Lower lobe of right lung (tissue), 2 donors: ENCODE measurements around the gene RNF4. TPM values are rescaled to one million over a fixed set of nuclear protein-coding genes. Genes with fewer than 3 reads are reported as not detected.
A peak's percentile ranks its signal among the peaks of the same experiment; 100 is the strongest.

Source experiments
- ATAC-seq, 2 donors: fragments of 200-7000 bp; cut with Tn5 transposase; one replicate each; pipeline ENCODE4 v1.9.1; 2020 to 2022; ENCODE audit warnings: mild to moderate bottlenecking in 2 of 2, moderate library complexity in 2 of 2
- DNase-seq: peaks from one replicate; pipeline ENCODE4 v3.0.0-alpha.2; 2020
- H3K27ac ChIP-seq: fragments of 200-600 bp; one replicate; pipeline ENCODE4 v1.8.0; 2022
- H3K27me3 ChIP-seq: fragments of 200-600 bp; one replicate; pipeline ENCODE4 v1.8.0; 2022; ENCODE audit warnings: low read depth
- H3K36me3 ChIP-seq: fragments of 200-600 bp; one replicate; pipeline ENCODE4 v1.8.0; 2022; ENCODE audit warnings: mild to moderate bottlenecking
- H3K4me1 ChIP-seq: fragments of 200-600 bp; one replicate; pipeline ENCODE4 v1.8.0; 2022
- H3K4me3 ChIP-seq: fragments of 200-600 bp; one replicate; pipeline ENCODE4 v1.8.0; 2022; ENCODE audit warnings: mild to moderate bottlenecking
- H3K9me3 ChIP-seq: fragments of 200-600 bp; one replicate; pipeline ENCODE4 v1.8.0; 2022
- CTCF ChIP-seq: fragments of 200-600 bp; IDR thresholded peaks from one replicate; pipeline ENCODE4 v1.8.0; 2022; ENCODE audit warnings: antibody characterized with exemption, mild to moderate bottlenecking
- intact Hi-C: fragments of 100-400 bp; cut with DNase I; formaldehyde crosslinking; loops from one replicate; pipeline ENCODE4 v1.11.0; 2022
- long read RNA-seq: library from polyadenylated mRNA; unstranded; transcript quantifications from one replicate; pipeline ENCODE4 v2.0.0, GENCODE V29; 2021
- total RNA-seq: library from RNA; stranded (reverse); fragmentation: NEBNext Ultra II Directional; extraction: Animal tissue kit (Norgen Biotek cat#: 25700); gene quantifications from one replicate; pipeline ENCODE4 v1.2.1, GENCODE V29; 2021
- donor health status: DM: no; HTN: yes; CAD: no; lungs with severe emphysema.

The RNF4 gene, protein sequence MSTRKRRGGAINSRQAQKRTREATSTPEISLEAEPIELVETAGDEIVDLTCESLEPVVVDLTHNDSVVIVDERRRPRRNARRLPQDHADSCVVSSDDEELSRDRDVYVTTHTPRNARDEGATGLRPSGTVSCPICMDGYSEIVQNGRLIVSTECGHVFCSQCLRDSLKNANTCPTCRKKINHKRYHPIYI
- 39.3 TPM for total RNA-seq
- long read RNA-seq, partial matches to known transcripts, result 6 of 68 reads
- long read RNA-seq, other reads (novel, unspliced or antisense), result 62 of 68 reads

- Histone ChIP-seq H3K27me3 (no peaks in the 10 kb centered on the region), H3K4me3 (peak within 1 kb of the TSS; percentile 100), H3K9me3 (no peaks in the 10 kb centered on the region), H3K4me1 (peaks cover 32% of the 10 kb centered on the region), H3K27ac (peak within 1 kb of the TSS; percentile 96), H3K36me3 (peaks cover 25% of the 10 kb centered on the region)
- TF ChIP-seq CTCF, result no peak
- intact Hi-C loops, result no loop called here
- DNase-seq, result peak; percentile 97
- peak; percentile 98 for ATAC-seq
Observed at GRCh38 chr4:2468456-2469191, at the start of gene RNF4. Gene RNF4 (plus strand): TSS chr4:2469106. CDS start chr4:2490494, 21,388 bp downstream.

GRCh38 chr4:2419814-2420213, 49.1 kb upstream of the RNF4 start:
- intact Hi-C loops, result no loop called here
- Histone ChIP-seq H3K4me3 (no peak overlapping the region), H3K27ac (no peak overlapping the region), H3K27me3 (peaks cover 25% of the 10 kb centered on the region), H3K36me3 (no peaks in the 10 kb centered on the region), H3K4me1 (peaks cover 27% of the 10 kb centered on the region), H3K9me3 (no peaks in the 10 kb centered on the region)
- DNase-seq (peak; percentile 61), ATAC-seq (no peak)
- no peak for TF ChIP-seq CTCF

GRCh38 chr4:2421928-2422327, 47.0 kb upstream of the RNF4 start:
- Histone ChIP-seq H3K4me1 (peaks cover 15% of the 10 kb centered on the region), H3K27me3 (peaks cover 20% of the 10 kb centered on the region), H3K27ac (no peak overlapping the region), H3K9me3 (no peaks in the 10 kb centered on the region), H3K36me3 (no peaks in the 10 kb centered on the region), H3K4me3 (no peak overlapping the region)
- TF ChIP-seq CTCF, result no peak
- ATAC-seq (no peak), DNase-seq (no peak)
- intact Hi-C loops, result no loop called here

DNA sequence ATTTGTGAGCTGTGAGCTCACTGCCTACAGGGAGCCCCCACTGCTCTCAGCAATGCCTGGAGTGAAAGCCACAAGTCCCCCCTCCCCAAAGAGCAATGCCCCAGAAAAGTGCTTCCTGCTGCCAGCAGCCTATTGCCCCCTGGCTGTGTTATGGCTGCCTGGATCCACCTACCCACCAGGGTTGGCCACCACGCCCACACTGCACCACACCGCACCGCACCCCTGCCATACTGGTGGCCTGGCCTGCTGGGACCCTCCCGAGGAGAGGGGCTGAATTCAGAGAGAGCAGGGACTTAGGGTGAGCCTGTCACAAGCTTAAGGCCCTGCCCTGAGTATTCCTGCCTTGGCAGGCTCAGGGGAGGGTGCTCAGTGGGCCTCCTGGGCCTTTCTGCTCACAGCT, 45.8 kb upstream of the RNF4 start:
- H3K27me3 ChIP-seq, result peaks cover 26% of the 10 kb centered on the region
- no peak for DNase-seq
- no peak for TF ChIP-seq CTCF
- no peak overlapping the region for H3K27ac ChIP-seq
- no peak overlapping the region for H3K4me3 ChIP-seq
- no peaks in the 10 kb centered on the region for H3K9me3 ChIP-seq
- intact Hi-C loops, result no loop called here
- peaks cover 7% of the 10 kb centered on the region for H3K4me1 ChIP-seq
- no peak for ATAC-seq
- no peaks in the 10 kb centered on the region for H3K36me3 ChIP-seq

DNA sequence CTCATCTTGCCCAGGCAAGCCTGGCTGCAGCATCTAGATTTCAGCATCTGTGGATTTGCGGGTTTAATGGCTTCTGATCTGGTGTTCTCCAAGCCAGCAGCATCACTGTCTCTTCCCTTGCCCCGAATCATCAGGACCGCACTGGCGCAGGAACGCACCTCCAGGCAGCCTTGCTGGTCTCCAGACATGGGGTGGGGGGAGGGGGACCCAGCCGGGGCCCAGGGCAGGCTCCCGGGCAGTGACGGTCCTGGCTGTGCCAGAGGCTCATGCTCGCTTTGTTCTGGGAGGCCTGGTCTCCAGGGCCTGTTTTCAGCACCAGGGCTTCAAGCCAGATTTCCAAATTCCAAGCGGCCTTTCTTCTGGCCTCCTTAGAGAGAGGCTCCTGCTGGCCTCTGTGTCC, 45.2 kb upstream of the RNF4 start:
- Histone ChIP-seq H3K27ac (no peak overlapping the region), H3K27me3 (peaks cover 26% of the 10 kb centered on the region), H3K4me1 (peaks cover 7% of the 10 kb centered on the region), H3K4me3 (no peak overlapping the region), H3K9me3 (no peaks in the 10 kb centered on the region), H3K36me3 (no peaks in the 10 kb centered on the region)
- intact Hi-C loops, result no loop called here
- ATAC-seq, result no peak
- TF ChIP-seq CTCF, result no peak
- DNase-seq, result no peak
